ENCODE results near the gene CDK8. TPM values are rescaled to one million over a fixed set of nuclear protein-coding genes. Genes with fewer than 3 reads are reported as not detected.

The CDK8 gene
- 10 to 100 TPM; 15.9 to 18.0 TPM for total RNA-seq

DNA sequence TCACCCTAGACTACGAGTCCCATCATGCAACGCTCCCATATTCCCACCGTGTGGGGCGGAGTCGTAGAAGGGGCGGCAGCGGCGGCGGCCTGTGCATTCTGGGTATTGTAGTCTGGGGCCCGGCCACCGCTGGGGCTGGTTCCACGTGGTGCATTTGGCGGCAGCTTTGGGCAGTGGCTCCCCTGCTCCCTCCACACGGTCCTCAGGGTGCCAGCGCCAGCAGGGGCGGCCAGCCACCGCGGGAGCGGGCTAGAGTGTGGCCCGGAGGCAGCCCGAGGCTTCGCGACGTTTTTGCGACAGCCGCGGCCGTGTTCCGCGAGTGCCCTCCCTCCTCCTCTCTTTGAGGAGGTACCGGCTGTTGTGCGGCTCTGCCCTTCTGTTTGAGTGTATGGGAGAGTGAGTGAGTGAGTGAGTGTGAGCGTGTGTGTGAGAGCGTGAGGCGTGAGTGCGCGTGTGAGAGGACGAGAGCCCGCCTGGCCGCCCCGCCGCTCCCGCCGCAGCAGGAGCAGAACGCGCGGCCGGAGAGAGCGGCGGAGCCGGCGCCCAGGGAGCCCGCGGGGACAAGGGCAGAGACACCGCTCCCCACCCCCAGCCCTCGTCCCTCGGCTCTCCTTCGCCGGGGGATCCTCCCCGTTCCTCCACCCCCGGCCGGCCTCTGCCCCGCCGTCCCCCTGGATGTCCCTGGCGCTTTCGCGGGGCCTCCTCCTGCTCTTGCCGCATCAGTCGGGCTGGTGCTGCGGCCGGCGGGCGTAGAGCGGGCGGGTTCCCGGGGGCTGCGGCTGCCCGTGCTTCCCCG, at the start of gene CDK8:
Gene CDK8, plus strand, starts transcription at position 343 of the 796 bp plus-strand sequence. CDS start 513 bp downstream, outside the sequence.
- Mint-ChIP-seq H3K9me3 (ENCODE audit: low read depth) (no peaks in the 10 kb centered on the region), H3K36me3 (no peaks in the 10 kb centered on the region), H3K4me1 (peaks cover 26% of the 10 kb centered on the region), H3K27ac (peak within 1 kb of the TSS; percentile 81), H3K4me3 (peak within 1 kb of the TSS; percentile 87), H3K27me3 (no peaks in the 10 kb centered on the region)
- DNase-seq, result peak; percentile 91
- CTCF ChIA-PET, result interaction anchor here (2.3 kb wide), 1 partner anchor 69 kb away, joined by 8 read pairs; no protein-coding TSS in a partner anchor
- peak; percentile 91 for ATAC-seq

- H3K9me3 Mint-ChIP-seq (ENCODE audit: low read depth), result no peaks in the 10 kb centered on the region
- DNase-seq, result no peak
- H3K27ac Mint-ChIP-seq, result no peak overlapping the region
- CTCF ChIA-PET, result no interaction called here
- H3K36me3 Mint-ChIP-seq, result peaks cover 35% of the 10 kb centered on the region
- H3K4me3 Mint-ChIP-seq, result no peak overlapping the region
- peaks cover 3% of the 10 kb centered on the region for H3K4me1 Mint-ChIP-seq
- no peaks in the 10 kb centered on the region for H3K27me3 Mint-ChIP-seq
- ATAC-seq, result no peak
Observed at GRCh38 chr13:26208287-26208686, 45.6 kb upstream of the CDK8 start.

GRCh38 chr13:26213345-26213744, 40.6 kb upstream of the CDK8 start:
- peaks cover 57% of the 10 kb centered on the region for H3K36me3 Mint-ChIP-seq
- ATAC-seq, result no peak
- peaks cover 12% of the 10 kb centered on the region for H3K4me1 Mint-ChIP-seq
- H3K27ac Mint-ChIP-seq, result no peak overlapping the region
- no peaks in the 10 kb centered on the region for H3K27me3 Mint-ChIP-seq
- H3K4me3 Mint-ChIP-seq, result no peak overlapping the region
- H3K9me3 Mint-ChIP-seq (ENCODE audit: low read depth), result no peaks in the 10 kb centered on the region
- CTCF ChIA-PET, result interaction anchor here (1.3 to 1.7 kb wide), 3 partner anchors 24 to 283 kb away, joined by 3 to 4 read pairs (median 4); no protein-coding TSS in a partner anchor
- DNase-seq, result no peak

- no peak overlapping the region for H3K27ac Mint-ChIP-seq
- H3K36me3 Mint-ChIP-seq, result peaks cover 53% of the 10 kb centered on the region
- H3K27me3 Mint-ChIP-seq, result no peaks in the 10 kb centered on the region
- H3K9me3 Mint-ChIP-seq (ENCODE audit: low read depth), result no peaks in the 10 kb centered on the region
- peaks cover 12% of the 10 kb centered on the region for H3K4me1 Mint-ChIP-seq
- ATAC-seq (no peak), DNase-seq (no peak)
- CTCF ChIA-PET, result interaction anchor here (1.3 to 1.7 kb wide), 2 partner anchors 25 to 27 kb away, joined by 3 to 4 read pairs; no protein-coding TSS in a partner anchor
- H3K4me3 Mint-ChIP-seq, result no peak overlapping the region
Observed at GRCh38 chr13:26213982-26214381, 39.9 kb upstream of the CDK8 start.

DNA sequence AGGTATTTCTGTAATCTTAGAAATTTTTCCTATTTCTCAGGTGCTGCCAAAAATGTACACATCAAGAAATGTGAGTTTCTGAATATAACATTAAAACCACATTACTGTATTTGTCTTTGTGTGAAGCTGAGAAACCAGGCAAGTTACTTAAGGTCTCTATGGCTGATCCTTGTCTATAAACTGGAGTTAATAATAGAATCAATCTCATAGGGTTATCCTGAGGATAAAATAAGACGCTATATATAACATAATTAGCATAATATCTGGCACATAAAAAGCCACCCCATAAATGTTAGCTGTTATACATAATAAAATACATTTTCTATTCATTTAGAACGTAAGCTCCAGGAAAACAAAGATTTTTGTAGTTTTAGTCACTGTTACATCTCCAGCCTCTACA, 37.9 kb upstream of the CDK8 start:
- Mint-ChIP-seq H3K4me3 (no peak overlapping the region), H3K27me3 (no peaks in the 10 kb centered on the region), H3K27ac (no peak overlapping the region), H3K9me3 (ENCODE audit: low read depth) (no peaks in the 10 kb centered on the region), H3K4me1 (peaks cover 27% of the 10 kb centered on the region), H3K36me3 (peaks cover 51% of the 10 kb centered on the region)
- DNase-seq, result no peak
- CTCF ChIA-PET, result interaction anchor here (2.1 kb wide), 1 partner anchor 30 kb away, joined by 10 read pairs; no protein-coding TSS in a partner anchor
- ATAC-seq, result no peak

DNA sequence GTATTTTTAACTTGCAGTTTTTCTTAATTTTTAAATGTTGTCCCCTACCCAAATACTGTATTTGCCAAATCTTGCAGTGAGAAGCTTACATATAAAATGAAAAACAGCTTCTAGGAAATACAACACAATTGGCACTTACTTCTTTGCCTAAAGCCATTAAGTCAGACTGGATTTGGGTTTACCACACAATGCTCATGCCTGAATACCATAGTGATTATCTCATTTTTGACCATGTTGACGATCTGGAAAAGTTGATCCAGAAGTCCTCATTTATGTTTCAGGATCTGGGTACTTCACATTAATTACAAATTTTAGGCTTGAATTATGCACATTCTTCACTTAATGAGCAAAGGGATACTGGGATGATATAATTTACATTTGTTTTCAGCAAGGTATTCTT, 34.2 kb upstream of the CDK8 start:
- H3K36me3 Mint-ChIP-seq, result peaks cover 39% of the 10 kb centered on the region
- H3K9me3 Mint-ChIP-seq (ENCODE audit: low read depth), result no peaks in the 10 kb centered on the region
- no peaks in the 10 kb centered on the region for H3K27me3 Mint-ChIP-seq
- H3K4me1 Mint-ChIP-seq, result peaks cover 37% of the 10 kb centered on the region
- DNase-seq, result no peak
- peak overlapping the region; percentile 100 for H3K4me3 Mint-ChIP-seq
- ATAC-seq, result no peak
- H3K27ac Mint-ChIP-seq, result no peak overlapping the region
- CTCF ChIA-PET, result interaction anchor here (1.0 to 4.0 kb wide), 2 partner anchors 33 to 34 kb away, joined by 3 to 33 read pairs; no protein-coding TSS in a partner anchor

DNA sequence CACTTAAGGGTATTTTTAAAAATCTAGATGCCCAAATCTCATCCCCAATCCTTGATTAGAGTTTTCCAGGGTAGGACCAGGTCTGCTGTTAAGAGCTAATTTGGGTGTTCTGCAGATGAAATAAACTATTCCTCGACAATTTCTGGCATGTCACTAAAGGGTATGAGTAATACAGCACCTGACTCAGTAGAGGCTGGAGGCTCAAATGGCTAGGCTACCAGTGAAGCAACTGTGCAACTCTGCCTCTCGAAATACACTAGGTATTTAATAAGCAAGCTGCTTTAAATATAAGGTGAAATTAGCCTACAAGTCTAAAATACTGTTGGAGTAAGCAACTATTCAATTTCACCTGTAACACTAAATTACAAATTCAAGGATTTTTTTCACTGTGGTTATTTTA, 33.4 kb upstream of the CDK8 start:
- H3K36me3 Mint-ChIP-seq, result peaks cover 32% of the 10 kb centered on the region
- H3K4me3 Mint-ChIP-seq, result peak overlapping the region; percentile 100
- DNase-seq (no peak), ATAC-seq (no peak)
- CTCF ChIA-PET, result interaction anchor here (4.0 kb wide), 1 partner anchor 35 kb away, joined by 33 read pairs; no protein-coding TSS in a partner anchor
- H3K27ac Mint-ChIP-seq, result no peak overlapping the region
- no peaks in the 10 kb centered on the region for H3K9me3 Mint-ChIP-seq (ENCODE audit: low read depth)
- H3K27me3 Mint-ChIP-seq, result peaks cover 3% of the 10 kb centered on the region
- H3K4me1 Mint-ChIP-seq, result peaks cover 37% of the 10 kb centered on the region

DNA sequence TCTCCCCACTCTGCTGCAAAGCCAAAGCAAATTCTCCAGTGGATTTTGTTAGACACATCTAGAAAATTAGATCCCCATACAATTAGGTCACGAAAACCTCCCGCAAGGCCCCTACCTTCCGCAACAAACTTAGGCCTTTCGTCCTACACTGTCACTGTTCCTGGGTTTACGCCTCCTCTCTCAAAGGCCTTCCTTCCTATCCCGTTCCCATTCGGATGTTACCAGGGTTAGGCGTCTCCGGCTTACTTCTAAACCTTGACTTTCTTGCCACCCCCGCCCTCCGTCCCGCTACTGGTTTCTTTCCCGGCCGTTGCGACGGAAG, 32.6 kb upstream of the CDK8 start:
- H3K4me3 Mint-ChIP-seq, result peak overlapping the region; percentile 100
- CTCF ChIA-PET, result interaction anchor here (4.0 kb wide), 1 partner anchor 36 kb away, joined by 33 read pairs; no protein-coding TSS in a partner anchor
- H3K27me3 Mint-ChIP-seq, result peaks cover 4% of the 10 kb centered on the region
- no peak for DNase-seq
- H3K4me1 Mint-ChIP-seq, result peaks cover 37% of the 10 kb centered on the region
- H3K36me3 Mint-ChIP-seq, result peaks cover 31% of the 10 kb centered on the region
- no peaks in the 10 kb centered on the region for H3K9me3 Mint-ChIP-seq (ENCODE audit: low read depth)
- peak overlapping the region; percentile 99 for H3K27ac Mint-ChIP-seq
- ATAC-seq, result peak; percentile 16

DNA sequence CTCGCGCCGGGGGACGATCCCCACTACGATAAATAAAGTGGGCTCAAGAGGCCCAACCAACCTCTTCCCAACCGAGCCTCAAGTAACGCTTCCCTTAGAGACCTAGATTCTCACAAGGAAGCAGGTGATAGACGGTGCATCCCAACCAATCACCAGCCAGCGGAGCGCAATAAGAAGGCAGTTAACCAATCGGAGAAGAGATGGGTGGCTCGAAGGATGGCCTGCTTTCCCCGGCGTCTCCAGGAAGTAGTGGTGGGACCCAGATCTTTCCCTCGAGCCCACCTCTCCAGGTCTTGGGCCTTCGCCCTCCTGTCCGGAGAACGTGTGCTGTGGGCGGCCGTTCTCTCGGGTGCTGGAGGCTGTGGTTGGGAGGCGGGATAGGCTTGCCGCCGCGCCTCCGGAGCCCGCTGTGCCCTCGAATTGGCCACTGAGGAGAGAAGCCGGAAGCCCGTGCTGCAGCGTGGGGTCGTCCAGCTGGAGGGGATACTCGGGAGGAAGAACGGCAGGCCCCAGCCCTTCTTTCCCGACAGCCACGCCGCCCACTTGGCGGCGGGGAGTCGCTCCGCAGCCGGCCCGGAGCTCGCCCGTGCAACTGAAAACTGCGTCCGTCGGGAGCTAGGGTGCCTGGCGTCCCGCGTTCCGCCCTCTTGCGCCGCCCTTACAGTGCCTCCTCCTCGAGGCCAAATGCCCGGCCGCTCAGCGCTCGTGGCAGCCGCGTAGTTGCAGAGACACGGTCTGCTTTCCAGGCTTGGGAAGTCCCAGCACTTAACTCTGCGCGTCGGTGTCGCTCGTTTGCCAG, 32.0 kb upstream of the CDK8 start, which contains the start of gene RNF6:
Gene RNF6, minus strand, starts transcription at position 594 of the 799 bp plus-strand sequence. CDS start 2,665 bp downstream, outside the sequence.
- H3K27ac Mint-ChIP-seq, result peak within 1 kb of the TSS; percentile 99
- peak within 1 kb of the TSS; percentile 100 for H3K4me3 Mint-ChIP-seq
- peaks cover 4% of the 10 kb centered on the region for H3K27me3 Mint-ChIP-seq
- no peaks in the 10 kb centered on the region for H3K9me3 Mint-ChIP-seq (ENCODE audit: low read depth)
- H3K4me1 Mint-ChIP-seq, result peaks cover 36% of the 10 kb centered on the region
- DNase-seq (peak; percentile 94), ATAC-seq (peak; percentile 98)
- peaks cover 29% of the 10 kb centered on the region for H3K36me3 Mint-ChIP-seq
- CTCF ChIA-PET, result interaction anchor here (1.5 to 4.0 kb wide), 2 partner anchors 36 to 477 kb away, joined by 3 to 33 read pairs; no protein-coding TSS in a partner anchor

DNA sequence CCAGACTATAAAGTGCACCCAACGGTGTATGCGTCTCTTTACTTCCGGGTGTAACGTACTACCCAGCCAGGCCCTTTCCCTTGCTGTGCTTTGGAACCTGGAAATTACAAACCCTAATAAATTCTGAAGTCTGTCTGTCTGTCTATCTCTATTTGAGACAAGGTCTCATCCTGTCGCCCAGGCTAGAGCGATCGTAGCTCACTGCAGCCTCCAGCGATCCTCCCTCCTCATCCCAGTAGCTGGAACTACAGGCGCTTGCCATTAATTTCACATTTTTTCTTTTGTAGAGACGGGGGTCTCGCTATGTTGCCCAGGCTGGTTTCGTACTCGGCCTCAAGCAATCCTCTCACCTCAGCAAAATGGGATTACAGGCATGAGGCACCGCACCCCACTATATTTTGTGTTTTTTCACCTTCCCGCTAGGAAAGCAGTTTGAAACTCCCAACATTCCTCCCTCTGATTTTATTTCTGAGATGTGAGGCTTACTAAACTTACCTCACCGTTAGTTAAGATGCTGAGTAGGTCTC, 31.3 kb upstream of the CDK8 start:
- DNase-seq (no peak), ATAC-seq (peak; percentile 56)
- CTCF ChIA-PET, result interaction anchor here (1.5 to 4.0 kb wide), 2 partner anchors 37 to 476 kb away, joined by 3 to 33 read pairs; no protein-coding TSS in a partner anchor
- Mint-ChIP-seq H3K4me3 (peak overlapping the region; percentile 100), H3K27ac (peak overlapping the region; percentile 99), H3K27me3 (peaks cover 4% of the 10 kb centered on the region), H3K36me3 (peaks cover 24% of the 10 kb centered on the region), H3K4me1 (peaks cover 32% of the 10 kb centered on the region), H3K9me3 (ENCODE audit: low read depth) (no peaks in the 10 kb centered on the region)

DNA sequence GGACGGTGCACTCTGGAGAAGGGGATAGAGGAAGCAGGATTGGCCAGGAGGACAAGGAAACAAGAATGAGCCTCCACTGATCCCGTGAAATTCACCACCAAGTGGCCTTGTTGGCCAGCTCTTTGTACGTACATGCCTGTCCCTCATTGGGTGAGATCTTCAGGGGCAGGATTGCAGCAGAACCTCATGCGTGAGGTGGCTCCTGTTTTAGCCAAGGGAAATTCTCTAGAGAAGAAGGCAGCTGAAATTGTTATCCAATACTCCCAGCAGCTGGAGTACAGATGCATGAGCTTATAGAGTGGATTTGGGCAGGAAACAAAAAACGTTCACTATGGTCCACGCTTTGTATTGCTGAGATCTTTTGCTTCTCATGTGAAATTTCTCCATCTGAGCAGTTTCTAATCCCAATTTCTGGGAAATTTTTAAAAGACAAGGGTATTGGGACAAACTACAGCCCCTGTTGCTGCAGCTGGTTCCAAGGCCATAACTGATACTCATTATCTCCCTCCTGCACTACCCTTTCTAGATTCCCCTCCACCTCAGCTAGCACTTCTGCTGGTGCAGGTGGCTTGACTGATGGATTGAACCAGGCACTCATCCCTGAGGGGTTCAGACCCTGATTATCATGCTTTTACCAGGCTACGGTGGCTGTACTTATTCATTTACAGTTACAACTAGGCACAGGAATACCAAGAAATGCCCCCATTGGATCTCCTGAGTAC, 27.9 kb upstream of the CDK8 start:
- no peak for DNase-seq
- H3K4me3 Mint-ChIP-seq, result no peak overlapping the region

DNA sequence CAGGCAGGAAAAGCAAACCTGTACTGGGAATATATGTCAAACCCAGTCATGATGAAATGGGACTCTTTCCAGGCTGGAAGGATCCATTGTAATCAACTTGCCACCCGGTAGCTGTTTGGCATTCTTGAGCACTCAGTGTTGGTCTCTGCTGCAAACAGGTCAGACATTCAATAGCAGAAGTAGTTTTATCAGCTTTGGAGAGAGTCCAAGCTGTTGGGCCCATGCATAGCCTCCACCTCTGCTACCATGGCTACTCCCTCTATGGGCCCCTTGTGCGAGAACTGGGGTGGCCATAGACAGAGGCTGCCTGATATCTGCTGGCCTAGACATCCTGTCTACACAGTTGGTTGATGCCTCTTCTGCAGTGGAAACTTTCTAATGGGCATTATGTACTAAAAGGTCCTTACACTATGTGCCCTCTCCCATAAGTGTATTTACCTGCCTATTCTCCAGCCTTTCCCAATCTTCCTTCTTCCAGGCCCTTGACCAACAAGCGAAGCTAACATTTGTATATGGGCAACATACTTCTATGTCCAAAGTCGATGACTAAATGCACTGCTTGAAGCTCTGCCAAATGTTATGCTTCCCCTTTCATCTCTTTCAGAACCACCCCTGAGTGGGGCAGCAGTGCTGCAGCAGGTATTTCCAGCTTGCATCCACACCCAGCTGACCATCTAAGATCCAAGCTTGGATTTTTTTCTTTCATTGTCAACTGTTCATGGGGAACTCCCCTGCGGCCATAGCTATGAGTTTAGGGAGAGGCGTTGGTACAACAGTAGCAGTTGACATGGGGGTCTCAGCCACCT, 26.6 kb upstream of the CDK8 start:
- H3K4me3 Mint-ChIP-seq, result no peak overlapping the region
- ATAC-seq (no peak), DNase-seq (no peak)
- no peak overlapping the region for H3K27ac Mint-ChIP-seq
- peaks cover 11% of the 10 kb centered on the region for H3K4me1 Mint-ChIP-seq
- peaks cover 4% of the 10 kb centered on the region for H3K27me3 Mint-ChIP-seq
- CTCF ChIA-PET, result no interaction called here
- H3K9me3 Mint-ChIP-seq (ENCODE audit: low read depth), result no peaks in the 10 kb centered on the region
- peaks cover 4% of the 10 kb centered on the region for H3K36me3 Mint-ChIP-seq

More for the DNA sequence above, 27.9 kb upstream of the CDK8 start:
- H3K4me1 Mint-ChIP-seq, result peaks cover 16% of the 10 kb centered on the region
- ATAC-seq, result no peak
- CTCF ChIA-PET, result no interaction called here
- H3K9me3 Mint-ChIP-seq (ENCODE audit: low read depth), result no peaks in the 10 kb centered on the region
- no peak overlapping the region for H3K27ac Mint-ChIP-seq
- peaks cover 4% of the 10 kb centered on the region for H3K27me3 Mint-ChIP-seq
- peaks cover 9% of the 10 kb centered on the region for H3K36me3 Mint-ChIP-seq

All from activated CD8-positive, alpha-beta memory T cell treated with anti-CD3 and anti-CD28 coated beads, Interleukin-2, amount 10 ng/mL, durations not matched to agents 7 days and 5 days (primary cell).